Colonic mucosa (tissue), 4 donors: Measurements from ENCODE around the gene DAGLA. TPM values are rescaled to one million over a fixed set of nuclear protein-coding genes. Genes with fewer than 3 reads are reported as not detected.

Source experiments
- DNase-seq: peaks from one replicate; pipeline ENCODE4 v3.0.0-alpha.2; 2020
- H3K27ac ChIP-seq: fragments of 200-600 bp; one replicate; pipeline ENCODE4 v1.8.0; 2021
- H3K27me3 ChIP-seq: fragments of 200-600 bp; one replicate; pipeline ENCODE4 v1.8.0; 2021
- H3K36me3 ChIP-seq: fragments of 200-600 bp; one replicate; pipeline ENCODE4 v1.8.0; 2021
- H3K4me1 ChIP-seq: fragments of 200-600 bp; one replicate; pipeline ENCODE4 v1.8.0; 2021; ENCODE audit warnings: mild to moderate bottlenecking
- H3K4me3 ChIP-seq: fragments of 200-600 bp; one replicate; pipeline ENCODE4 v1.8.0; 2021
- H3K9ac ChIP-seq, 2 donors: one replicate each; pipeline ENCODE4 v1.7.0; 2013; ENCODE audit warnings: control low read depth in 2 of 2, low read depth in 2 of 2, low read length in 2 of 2
- H3K9me3 ChIP-seq: fragments of 200-600 bp; one replicate; pipeline ENCODE4 v1.8.0; 2021
- CTCF ChIP-seq: fragments of 200-600 bp; IDR thresholded peaks from one replicate; pipeline ENCODE4 v1.8.0; 2022; ENCODE audit warnings: antibody characterized with exemption, mild to moderate bottlenecking
- intact Hi-C: fragments of 100-400 bp; cut with DNase I; formaldehyde crosslinking; loops from one replicate; pipeline ENCODE4 v1.14.1; 2022
- total RNA-seq, 2 donors: library from RNA; stranded (reverse); fragmentation: NEBNext Ultra II Directional in 1 of 2; extraction: Animal tissue kit (Norgen Biotek cat#: 25700) in 1 of 2; gene quantifications; one replicate each; pipeline ENCODE4 v1.2.1, GENCODE V29; 2021
- donor health status: healthy.
- donor health status: DM: no; HTN: no; CAD: no.
- donor health status: DM: no; HTN: no; CAD: no.

Gene DAGLA
- total RNA-seq, 2 donors from 2014 or later, result 7.5 to 12.2 TPM

GRCh38 chr11:61795459-61795858 lies 115.3 kb downstream of the DAGLA start:
- intact Hi-C loops, result loop anchor here (5.0 kb wide), 2 partner anchors 102 to 152 kb away; no protein-coding TSS in a partner anchor
- no peaks in the 10 kb centered on the region for H3K36me3 ChIP-seq
- no peak for DNase-seq
- H3K4me1 ChIP-seq, result peaks cover 8% of the 10 kb centered on the region
- no peak overlapping the region for H3K9ac ChIP-seq
- H3K4me3 ChIP-seq, result no peak overlapping the region
- H3K27me3 ChIP-seq, result no peaks in the 10 kb centered on the region
- no peak overlapping the region for H3K27ac ChIP-seq
- H3K9me3 ChIP-seq, result no peaks in the 10 kb centered on the region
- TF ChIP-seq CTCF, result no peak

GRCh38 chr11:61795876-61796526 lies 115.8 kb downstream of the DAGLA start:
- DNase-seq, result no peak
- TF ChIP-seq CTCF, result no peak
- Histone ChIP-seq H3K27me3 (no peaks in the 10 kb centered on the region), H3K4me3 (no peak overlapping the region), H3K27ac (no peak overlapping the region), H3K36me3 (no peaks in the 10 kb centered on the region), H3K4me1 (peaks cover 8% of the 10 kb centered on the region), H3K9ac (no peak overlapping the region), H3K9me3 (no peaks in the 10 kb centered on the region)
- intact Hi-C loops, result loop anchor here (5.0 kb wide), 2 partner anchors 101 to 151 kb away; no protein-coding TSS in a partner anchor

Other genes starting within 250 kb of the DAGLA start
- 1 to 10 TPM in 1 of 2 donors, under 1 TPM in 1; 0.54 to 1.3 TPM for gene LRRC10B, start 171.6 kb upstream of the DAGLA start, total RNA-seq
- 10 to 100 TPM in 1 of 2 donors, 1 to 10 TPM in 1; 8.5 to 28.4 TPM for gene SYT7, start 99.3 kb upstream of the DAGLA start, total RNA-seq
- 10 to 100 TPM in 1 of 2 donors, 1 to 10 TPM in 1; 8.8 to 14.9 TPM for gene MYRF, start 72.2 kb downstream of the DAGLA start, total RNA-seq
- gene TMEM258, start 112.2 kb downstream of the DAGLA start, total RNA-seq, result 100 to 1,000 TPM; 119 to 149 TPM
- 10 to 100 TPM; 14.4 to 67.9 TPM for gene FEN1, start 112.5 kb downstream of the DAGLA start, total RNA-seq
- 10 to 100 TPM in 1 of 2 donors, 1 to 10 TPM in 1; 6.9 to 17.4 TPM for gene FADS1, start 136.6 kb downstream of the DAGLA start, total RNA-seq
- 10 to 100 TPM; 13.9 to 38.6 TPM for gene FADS2, start 147.9 kb downstream of the DAGLA start, total RNA-seq
- 10 to 100 TPM; 10.4 to 13.3 TPM for gene FADS3, start 211.2 kb downstream of the DAGLA start, total RNA-seq
- 1 to 10 TPM; 3.7 to 5.9 TPM for gene RAB3IL1, start 237.2 kb downstream of the DAGLA start, total RNA-seq